ENCODE measurements around the gene DOCK4.

DNA sequence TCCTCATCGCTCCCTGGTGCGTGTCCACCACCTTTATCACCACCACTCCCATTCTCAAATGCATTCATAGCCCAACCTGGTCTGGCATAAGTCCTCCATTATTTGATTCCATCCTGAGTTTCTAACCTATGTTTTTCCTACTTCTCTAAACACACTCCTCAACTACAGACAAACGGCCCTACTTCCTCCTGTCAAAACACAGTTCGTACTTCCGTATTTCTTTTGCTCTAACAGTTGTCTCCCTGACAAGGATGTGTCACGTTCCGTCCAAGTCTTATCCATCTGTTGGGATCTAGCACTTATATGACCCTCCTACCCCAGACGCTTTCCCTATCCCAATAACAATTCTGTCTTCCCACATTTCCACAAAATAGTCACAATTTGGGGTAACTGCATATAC is 46.8 kb downstream of the DOCK4 start:
- no peak for TF ChIP-seq CTCF (IDR thresholded peaks at IDR 0.05)
- no peak for TF ChIP-seq POLR2A (IDR thresholded peaks at IDR 0.05)
